ENCODE data around the gene PDCD10.

The PDCD10 gene

GRCh38 chr3:167649746-167650145, 84.9 kb downstream of the PDCD10 start:
- Histone ChIP-seq H3K36me3 (ENCODE audit: insufficient read depth) (no peaks in the 10 kb centered on the region), H4K20me1 (ENCODE audit: insufficient read depth) (no peaks in the 10 kb centered on the region), H3K9ac (no peak overlapping the region), H3K4me3 (IDR thresholded peaks at IDR 0.05; ENCODE audit: insufficient read depth, low read depth, low read length) (no peak overlapping the region), H3K27ac (no peak overlapping the region), H3K79me2 (ENCODE audit: insufficient read depth, low read depth) (no peaks in the 10 kb centered on the region), H2AFZ (ENCODE audit: low read depth) (no peak overlapping the region), H3K27me3 (ENCODE audit: insufficient read depth, low read depth) (no peaks in the 10 kb centered on the region), H3K4me2 (no peak overlapping the region), H3K4me1 (ENCODE audit: low read depth, poor library complexity, severe bottlenecking) (no peaks in the 10 kb centered on the region)
- TF ChIP-seq CTCF (conservative IDR thresholded peaks at IDR 0.05; ENCODE audit: low read depth, low read length) = no peak

GRCh38 chr3:167644611-167645010, 90.1 kb downstream of the PDCD10 start:
- Histone ChIP-seq H3K27me3 (ENCODE audit: insufficient read depth, low read depth) (no peaks in the 10 kb centered on the region), H3K4me1 (ENCODE audit: low read depth, poor library complexity, severe bottlenecking) (no peaks in the 10 kb centered on the region), H3K9ac (no peak overlapping the region)

More at GRCh38 chr3:167644611-167645010, 90.1 kb downstream of the PDCD10 start:
- no peak overlapping the region for H3K4me2 ChIP-seq
- no peak overlapping the region for H2AFZ ChIP-seq (ENCODE audit: low read depth)
- H3K27ac ChIP-seq = no peak overlapping the region
- H3K79me2 ChIP-seq (ENCODE audit: insufficient read depth, low read depth) = no peaks in the 10 kb centered on the region
- H3K4me3 ChIP-seq (IDR thresholded peaks at IDR 0.05; ENCODE audit: insufficient read depth, low read depth, low read length) = no peak overlapping the region
- no peak for TF ChIP-seq CTCF (conservative IDR thresholded peaks at IDR 0.05; ENCODE audit: low read depth, low read length)
- H4K20me1 ChIP-seq (ENCODE audit: insufficient read depth) = no peaks in the 10 kb centered on the region
- H3K36me3 ChIP-seq (ENCODE audit: insufficient read depth) = no peaks in the 10 kb centered on the region
